Measurements from ENCODE around the gene CIAO1. TPM values are rescaled to one million over a fixed set of nuclear protein-coding genes. Genes with fewer than 3 reads are reported as not detected.

The CIAO1 gene
- total and polyA plus RNA-seq, 2 of the 4 experiments (the other 2 are of a cell fraction): 81.1 to 94.3 TPM

GRCh38 chr2:96318723-96319122, 52.7 kb downstream of the CIAO1 start:
- no peak overlapping the region for H3K23ac ChIP-seq (ENCODE audit: low read depth, low read length)

More at GRCh38 chr2:96318723-96319122, 52.7 kb downstream of the CIAO1 start:
- Histone ChIP-seq H4K91ac (ENCODE audit: insufficient read depth, low read depth, low read length) (no peak overlapping the region), H3K9ac (ENCODE audit: low read depth, low read length) (no peak overlapping the region), H2BK120ac (ENCODE audit: low read depth, low read length) (no peak overlapping the region), H3K79me1 (ENCODE audit: low read depth in 1 of 2, low read length in 2 of 2) (no peaks in the 10 kb centered on the region), H3K14ac (replicated peaks; ENCODE audit: low read depth, low read length) (no peak overlapping the region), H3K56ac (ENCODE audit: extremely low read depth, insufficient read depth, low read length) (no peak overlapping the region), H3K9me3 (ENCODE audit: control insufficient read depth, insufficient read depth, low read length) (no peaks in the 10 kb centered on the region), H2BK5ac (ENCODE audit: low read depth, low read length, poor library complexity, severe bottlenecking) (no peak overlapping the region), H2AK9ac (replicated peaks; ENCODE audit: low read depth, low read length, poor library complexity) (no peak overlapping the region), H2AK5ac (ENCODE audit: low read depth, low read length) (no peak overlapping the region), H3K4ac (ENCODE audit: low read depth, low read length) (no peak overlapping the region), H3K36me3 (ENCODE audit: control insufficient read depth, insufficient read depth, low read length) (no peaks in the 10 kb centered on the region), H3K4me1 (ENCODE audit: control insufficient read depth, insufficient read depth, low read length) (peaks cover 12% of the 10 kb centered on the region), H3K27ac (ENCODE audit: insufficient read depth, low read length) (no peak overlapping the region), H2BK20ac (ENCODE audit: low read depth, low read length) (no peak overlapping the region), H4K5ac (ENCODE audit: low read depth, low read length) (no peak overlapping the region), H2AFZ (replicated peaks; ENCODE audit: low read length, poor library complexity) (no peak overlapping the region), H4K8ac (ENCODE audit: low read depth in 2 of 2, low read length in 2 of 2) (no peak overlapping the region), H3K4me2 (ENCODE audit: low read depth, low read length) (no peak overlapping the region), H4K20me1 (ENCODE audit: insufficient read depth, low read length) (no peaks in the 10 kb centered on the region), H3K4me3 (ENCODE audit: insufficient read depth, low read depth, low read length) (no peak overlapping the region), H3K18ac (ENCODE audit: low read depth, low read length) (no peak overlapping the region), H2BK15ac (ENCODE audit: low read depth, low read length) (no peak overlapping the region), H3K9me1 (ENCODE audit: insufficient read depth, low read length) (peaks cover 17% of the 10 kb centered on the region), H3K27me3 (ENCODE audit: control insufficient read depth, insufficient read depth, low read length) (peaks cover 3% of the 10 kb centered on the region)
- dilution Hi-C loops (cut with HindIII; ENCODE audit: low sequenced_read_pairs, unreplicated experiment) (no loop called here), intact Hi-C loops (cut with micrococcal nuclease) (no loop called here), in situ Hi-C loops (cut with MboI; ENCODE audit: low sequenced_read_pairs) (no loop called here)
- no TSS peak for BruUV-seq (replicated peaks)
- ATAC-seq (ENCODE audit: low read depth): no peak
- POLR2A ChIA-PET (ENCODE audit: unreplicated experiment): no interaction called here
- DNase-seq: no peak
- CTCF ChIA-PET: no interaction called here
- TF ChIP-seq MAZ (IDR thresholded peaks at IDR 0.05; ENCODE audit: borderline replicate concordance, low read depth, low read length) (no peak), MXI1 (IDR thresholded peaks at IDR 0.05; ENCODE audit: borderline replicate concordance, low read depth, low read length) (no peak), POLR2A (IDR thresholded peaks at IDR 0.05; ENCODE audit: low read depth, low read length) (no peak), RFX5 (IDR thresholded peaks at IDR 0.05; ENCODE audit: low read depth, low read length) (no peak), FOS (IDR thresholded peaks at IDR 0.05; ENCODE audit: low read depth, low read length) (no peak)
- no CpG with 5 or more reads among the region's 4 CpGs for WGBS, 2 experiments (ENCODE audit: extremely low coverage in 2 of 2, insufficient read length in 1 of 2)

All from IMR-90 (cell line).